Activated CD8-positive, alpha-beta memory T cell treated with anti-CD3 and anti-CD28 coated beads for 1 hour (primary cell): ENCODE results near the gene LRP1B.

ENCODE experiments used
- DNase-seq, 2 donors: peaks; one replicate each; pipeline ENCODE4 v3.0.0-alpha.2; 2020; ENCODE audit warnings: low read depth in 1 of 2; ENCODE audit errors: extremely low read depth in 1 of 2

Gene LRP1B

GRCh38 chr2:141062443-141062842 is 1068.4 kb downstream of the LRP1B start:
- no peak for DNase-seq

- no peak for DNase-seq
Measured at GRCh38 chr2:141062031-141062430, 1068.8 kb downstream of the LRP1B start.

GRCh38 chr2:141058556-141058955 is 1072.3 kb downstream of the LRP1B start:
- DNase-seq, result no peak

GRCh38 chr2:141055531-141055930 is 1075.3 kb downstream of the LRP1B start:
- DNase-seq, result no peak

- DNase-seq, result no peak
Measured at GRCh38 chr2:141048951-141049350, 1081.9 kb downstream of the LRP1B start.

- no peak for DNase-seq
Measured at GRCh38 chr2:141041281-141041680, 1089.5 kb downstream of the LRP1B start.

GRCh38 chr2:141038341-141038740 is 1092.5 kb downstream of the LRP1B start:
- no peak for DNase-seq

GRCh38 chr2:141037361-141037760 is 1093.5 kb downstream of the LRP1B start:
- no peak for DNase-seq

- DNase-seq, result no peak
Measured at GRCh38 chr2:141035846-141036420, 1094.9 kb downstream of the LRP1B start.

- DNase-seq, result no peak
Measured at GRCh38 chr2:141029428-141030078, 1101.3 kb downstream of the LRP1B start.

- DNase-seq, result no peak
Measured at GRCh38 chr2:141027221-141027620, 1103.6 kb downstream of the LRP1B start.

- no peak for DNase-seq
Measured at GRCh38 chr2:141021611-141022010, 1109.2 kb downstream of the LRP1B start.

GRCh38 chr2:141021109-141021508 is 1109.7 kb downstream of the LRP1B start:
- no peak for DNase-seq

- no peak for DNase-seq
Measured at GRCh38 chr2:141020346-141020745, 1110.5 kb downstream of the LRP1B start.

- DNase-seq, result no peak
Measured at GRCh38 chr2:141015341-141016047, 1115.3 kb downstream of the LRP1B start.

GRCh38 chr2:141003967-141004657 is 1126.7 kb downstream of the LRP1B start:
- DNase-seq, result no peak

GRCh38 chr2:141001750-141002149 is 1129.1 kb downstream of the LRP1B start:
- no peak for DNase-seq

GRCh38 chr2:140998577-140998976 is 1132.2 kb downstream of the LRP1B start:
- no peak for DNase-seq

- DNase-seq, result no peak
Measured at GRCh38 chr2:140998017-140998416, 1132.8 kb downstream of the LRP1B start.

- no peak for DNase-seq
Measured at GRCh38 chr2:140994856-140995255, 1136.0 kb downstream of the LRP1B start.

GRCh38 chr2:140990416-140990815 is 1140.4 kb downstream of the LRP1B start:
- no peak for DNase-seq

GRCh38 chr2:140988597-140988996 is 1142.2 kb downstream of the LRP1B start:
- DNase-seq, result no peak
